ENCODE measurements around the gene CEACAM3.

Gene CEACAM3

GRCh38 chr19:41853768-41854167 lies 57.4 kb downstream of the CEACAM3 start:
- TF ChIP-seq, protein P1, sequence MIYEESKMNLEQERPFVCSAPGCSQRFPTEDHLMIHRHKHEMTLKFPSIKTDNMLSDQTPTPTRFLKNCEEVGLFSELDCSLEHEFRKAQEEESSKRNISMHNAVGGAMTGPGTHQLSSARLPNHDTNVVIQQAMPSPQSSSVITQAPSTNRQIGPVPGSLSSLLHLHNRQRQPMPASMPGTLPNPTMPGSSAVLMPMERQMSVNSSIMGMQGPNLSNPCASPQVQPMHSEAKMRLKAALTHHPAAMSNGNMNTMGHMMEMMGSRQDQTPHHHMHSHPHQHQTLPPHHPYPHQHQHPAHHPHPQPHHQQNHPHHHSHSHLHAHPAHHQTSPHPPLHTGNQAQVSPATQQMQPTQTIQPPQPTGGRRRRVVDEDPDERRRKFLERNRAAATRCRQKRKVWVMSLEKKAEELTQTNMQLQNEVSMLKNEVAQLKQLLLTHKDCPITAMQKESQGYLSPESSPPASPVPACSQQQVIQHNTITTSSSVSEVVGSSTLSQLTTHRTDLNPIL (CRISPR knock-in tag; IDR thresholded peaks at IDR 0.05; ENCODE audit: low read depth): no peak
- TF ChIP-seq TSHZ2 (CRISPR knock-in tag; IDR thresholded peaks at IDR 0.05): no peak
- TF ChIP-seq ZFP3 (CRISPR knock-in tag; IDR thresholded peaks at IDR 0.05): no peak
- TF ChIP-seq ISL1 (CRISPR knock-in tag; IDR thresholded peaks at IDR 0.05): no peak
- TF ChIP-seq SNAI2 (CRISPR knock-in tag; IDR thresholded peaks at IDR 0.05): no peak
- no peak for TF ChIP-seq TOX (CRISPR knock-in tag; IDR thresholded peaks at IDR 0.05; ENCODE audit: borderline replicate concordance)
- no peak for TF ChIP-seq ESRRG (CRISPR knock-in tag; IDR thresholded peaks at IDR 0.05)
- TF ChIP-seq TCF4 (CRISPR knock-in tag; IDR thresholded peaks at IDR 0.05; ENCODE audit: borderline replicate concordance): no peak
- TF ChIP-seq ZNF565 (CRISPR knock-in tag; conservative IDR thresholded peaks at IDR 0.05; ENCODE audit: low read depth): no peak
- TF ChIP-seq GLIS3 (CRISPR knock-in tag; IDR thresholded peaks at IDR 0.05): no peak
- no peak for TF ChIP-seq PPARA (CRISPR knock-in tag; IDR thresholded peaks at IDR 0.05; ENCODE audit: borderline replicate concordance)
- no peak for TF ChIP-seq CSDC2 (CRISPR knock-in tag; IDR thresholded peaks at IDR 0.05)
- TF ChIP-seq ARNTL (CRISPR knock-in tag; IDR thresholded peaks at IDR 0.05; ENCODE audit: borderline replicate concordance, low read depth): no peak
- no peak for TF ChIP-seq ZC3H10 (CRISPR knock-in tag; IDR thresholded peaks at IDR 0.05)
- no peak for TF ChIP-seq RARB (CRISPR knock-in tag; IDR thresholded peaks at IDR 0.05)
- TF ChIP-seq OSR1 (CRISPR knock-in tag; IDR thresholded peaks at IDR 0.05): no peak
- ATAC-seq: no peak

- TF ChIP-seq ZFP30 (CRISPR knock-in tag; IDR thresholded peaks at IDR 0.05) (no peak), PATZ1 (CRISPR knock-in tag; IDR thresholded peaks at IDR 0.05; ENCODE audit: borderline replicate concordance) (no peak), CSRNP3 (CRISPR knock-in tag; IDR thresholded peaks at IDR 0.05) (no peak), CSDC2 (CRISPR knock-in tag; IDR thresholded peaks at IDR 0.05) (no peak), ZNF70 (CRISPR knock-in tag; IDR thresholded peaks at IDR 0.05) (no peak), RARB (CRISPR knock-in tag; IDR thresholded peaks at IDR 0.05) (no peak), BACH2 (CRISPR knock-in tag; IDR thresholded peaks at IDR 0.05; ENCODE audit: borderline replicate concordance) (no peak), TSHZ2 (CRISPR knock-in tag; IDR thresholded peaks at IDR 0.05) (no peak), TOX (CRISPR knock-in tag; IDR thresholded peaks at IDR 0.05; ENCODE audit: borderline replicate concordance) (no peak)
- no peak for ATAC-seq
These were observed 62.8 kb downstream of the CEACAM3 start for GRCh38 chr19:41859213-41859617.
